HG03520 (cell line): Measurements from ENCODE around the gene NUDT1.

Experiments used
- ATAC-seq: cut with Tn5 transposase; IDR thresholded peaks from one replicate; pipeline ENCODE4 v1.9.1; 2021; ENCODE audit warnings: mild to moderate bottlenecking, moderate library complexity; ENCODE audit not compliant: unreplicated experiment

The NUDT1 gene

GRCh38 chr7:2241580-2242540 is at the start of gene NUDT1, which contains the start of gene MRM2:
NUDT1 (plus strand) TSS chr7:2242226; CDS start chr7:2244575, 2,349 bp downstream.
MRM2 (minus strand) TSS chr7:2242205; CDS start chr7:2242169, 36 bp downstream.
- ATAC-seq: peak; percentile 61

GRCh38 chr7:2192831-2193534 is 49.0 kb upstream of the NUDT1 start:
- no peak for ATAC-seq

GRCh38 chr7:2193575-2194305 is 48.3 kb upstream of the NUDT1 start:
- no peak for ATAC-seq

- ATAC-seq: no peak
Measured at GRCh38 chr7:2195400-2196246, 46.4 kb upstream of the NUDT1 start.

GRCh38 chr7:2196381-2197378 is 45.3 kb upstream of the NUDT1 start:
- no peak for ATAC-seq

- no peak for ATAC-seq
Measured at GRCh38 chr7:2197436-2198155, 44.4 kb upstream of the NUDT1 start.

GRCh38 chr7:2198206-2198605 is 43.8 kb upstream of the NUDT1 start:
- ATAC-seq: no peak

- ATAC-seq: no peak
Measured at GRCh38 chr7:2198760-2199159, 43.3 kb upstream of the NUDT1 start.

- ATAC-seq: no peak
Measured at GRCh38 chr7:2199528-2199927, 42.5 kb upstream of the NUDT1 start.

- ATAC-seq: no peak
Measured at GRCh38 chr7:2199956-2200583, 42.0 kb upstream of the NUDT1 start.

GRCh38 chr7:2200584-2200980 is 41.4 kb upstream of the NUDT1 start:
- ATAC-seq: no peak

- ATAC-seq: no peak
Measured at GRCh38 chr7:2201128-2201527, 40.9 kb upstream of the NUDT1 start.

GRCh38 chr7:2201686-2202360 is 40.2 kb upstream of the NUDT1 start:
- ATAC-seq: no peak

GRCh38 chr7:2202361-2202761 is 39.7 kb upstream of the NUDT1 start:
- no peak for ATAC-seq

- no peak for ATAC-seq
Measured at GRCh38 chr7:2202901-2203765, 38.9 kb upstream of the NUDT1 start.

- ATAC-seq: no peak
Measured at GRCh38 chr7:2203766-2204300, 38.2 kb upstream of the NUDT1 start.
